GM18867 (cell line): ENCODE data around the gene CDH23.

Experiments used
- ATAC-seq: cut with Tn5 transposase; IDR thresholded peaks from one replicate; pipeline ENCODE4 v1.9.1; 2021; ENCODE audit warnings: mild to moderate bottlenecking, moderate library complexity; ENCODE audit not compliant: unreplicated experiment

CDH23 gene

DNA sequence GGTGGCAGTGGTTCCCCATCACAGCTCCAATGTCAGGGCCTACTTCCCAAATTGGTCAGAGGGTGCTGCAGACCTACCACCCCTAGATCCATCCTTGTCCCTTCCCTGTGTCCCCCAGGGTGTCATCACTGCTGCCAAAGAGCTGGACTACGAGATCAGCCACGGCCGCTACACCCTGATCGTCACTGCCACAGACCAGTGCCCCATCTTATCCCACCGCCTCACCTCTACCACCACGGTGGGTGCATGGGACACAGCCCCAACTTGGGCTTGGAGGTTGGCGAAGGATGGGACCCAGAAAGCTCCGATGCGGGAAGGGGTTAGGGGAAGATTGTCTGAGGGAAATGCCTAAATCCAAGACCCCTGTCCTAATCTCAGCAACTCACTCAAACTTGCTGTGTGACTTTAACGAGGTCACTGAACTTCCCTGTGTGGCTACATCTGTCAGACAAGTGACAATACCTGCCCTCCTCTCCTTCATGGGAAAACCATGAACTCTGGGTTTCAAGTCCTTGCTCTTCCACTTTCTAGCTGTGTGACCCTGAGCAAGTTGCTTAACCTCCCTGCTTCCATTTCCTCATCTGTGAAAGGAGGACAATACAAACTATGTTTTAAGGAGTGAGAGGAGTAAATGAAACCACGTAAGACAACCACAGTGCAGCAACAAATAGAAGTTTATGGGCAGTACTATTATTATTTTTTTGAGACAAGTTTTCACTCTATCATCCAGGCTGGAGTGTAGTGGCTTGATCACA lies 381.5 kb downstream of the CDH23 start:
- no peak for ATAC-seq

DNA sequence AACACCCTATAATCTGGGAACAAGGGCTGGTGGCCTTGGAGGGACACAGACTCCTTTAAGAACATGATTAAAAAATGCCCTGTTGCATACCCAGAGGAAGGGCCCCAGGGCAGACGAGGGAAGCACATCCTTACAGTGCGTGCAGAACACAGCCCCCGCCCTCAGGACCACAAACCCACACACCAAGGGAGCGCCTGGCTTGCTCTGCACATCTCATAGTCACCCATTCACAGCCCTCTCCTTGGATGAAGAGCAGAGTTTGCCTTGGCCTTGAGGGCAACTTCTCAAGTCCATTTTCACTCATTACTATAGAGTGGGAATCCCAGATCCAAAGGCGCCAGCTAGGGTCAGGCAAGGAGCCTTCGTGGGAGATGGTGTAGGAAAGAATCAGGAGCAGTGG lies 382.9 kb downstream of the CDH23 start:
- ATAC-seq: no peak

DNA sequence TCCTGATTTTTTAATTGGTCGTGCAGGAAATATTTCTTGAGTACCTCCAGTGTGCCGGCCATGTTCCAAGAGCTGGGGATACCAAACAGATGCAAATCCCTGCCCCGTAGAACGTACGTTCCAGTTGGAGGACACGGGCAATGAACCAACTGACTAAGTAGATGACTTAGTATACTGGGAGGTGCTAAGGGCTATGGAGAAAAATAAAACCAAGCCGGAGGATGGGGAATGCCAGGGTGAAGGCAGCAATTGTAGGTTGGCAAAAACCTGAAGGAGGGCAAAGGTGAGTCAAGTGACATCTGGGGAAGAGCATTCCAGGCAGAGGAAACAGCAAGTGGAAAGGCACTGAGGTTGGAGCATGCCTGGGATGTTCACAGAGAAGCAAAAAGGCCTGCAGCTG lies 383.4 kb downstream of the CDH23 start:
- no peak for ATAC-seq

DNA sequence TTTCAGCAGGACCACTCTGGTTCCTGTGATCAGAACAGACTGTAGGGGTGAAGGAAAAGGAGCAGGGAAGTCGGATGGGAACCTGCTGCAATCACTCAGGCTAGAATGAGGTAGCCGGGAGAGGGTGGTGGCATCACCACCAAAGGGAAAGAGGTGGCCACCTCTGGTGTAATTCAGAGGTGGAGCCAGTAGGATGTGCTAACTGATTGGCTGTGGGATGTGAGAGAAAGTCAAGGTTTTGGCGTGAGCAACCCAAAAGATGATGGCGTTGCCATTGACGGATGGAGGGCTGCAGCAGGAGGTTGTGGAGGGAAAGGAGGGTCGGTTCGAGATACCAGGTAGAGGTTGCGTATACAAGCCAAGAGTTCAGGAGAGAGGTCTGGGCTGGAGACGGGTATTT lies 384.0 kb downstream of the CDH23 start:
- no peak for ATAC-seq

DNA sequence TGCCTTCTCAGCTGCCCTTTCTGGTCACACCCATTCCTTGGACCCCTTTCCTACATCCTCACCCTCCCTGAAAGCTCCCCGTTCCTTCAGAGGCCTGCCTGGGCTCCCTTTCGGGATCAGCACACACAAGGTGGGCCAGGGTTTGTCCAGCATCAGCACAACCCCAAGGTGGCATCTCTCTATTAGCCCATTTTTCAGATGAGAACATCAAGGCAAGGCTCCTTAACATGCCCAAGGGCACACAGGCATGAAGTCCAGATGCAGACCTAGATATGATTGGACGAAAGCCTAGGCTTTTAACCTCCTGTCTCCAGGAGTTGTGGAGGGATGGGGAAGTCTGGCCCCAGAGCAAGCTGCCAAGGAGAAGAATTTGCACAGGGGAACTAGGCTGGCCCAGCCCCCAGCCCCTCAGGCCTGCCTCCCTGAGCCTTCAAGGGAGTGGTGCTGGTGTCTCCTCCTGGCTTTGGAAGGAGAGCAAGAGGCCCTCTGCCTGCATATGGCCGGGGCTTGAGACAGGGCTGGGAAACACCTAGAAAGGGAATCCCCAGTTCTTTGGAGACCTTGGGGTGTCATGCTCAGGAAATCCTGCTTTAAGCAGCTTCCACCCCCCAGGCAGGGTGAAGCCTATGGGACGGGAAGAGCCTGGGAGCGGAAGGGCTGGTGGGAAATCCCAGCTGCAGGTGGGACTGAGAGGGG lies 385.6 kb downstream of the CDH23 start:
- no peak for ATAC-seq

DNA sequence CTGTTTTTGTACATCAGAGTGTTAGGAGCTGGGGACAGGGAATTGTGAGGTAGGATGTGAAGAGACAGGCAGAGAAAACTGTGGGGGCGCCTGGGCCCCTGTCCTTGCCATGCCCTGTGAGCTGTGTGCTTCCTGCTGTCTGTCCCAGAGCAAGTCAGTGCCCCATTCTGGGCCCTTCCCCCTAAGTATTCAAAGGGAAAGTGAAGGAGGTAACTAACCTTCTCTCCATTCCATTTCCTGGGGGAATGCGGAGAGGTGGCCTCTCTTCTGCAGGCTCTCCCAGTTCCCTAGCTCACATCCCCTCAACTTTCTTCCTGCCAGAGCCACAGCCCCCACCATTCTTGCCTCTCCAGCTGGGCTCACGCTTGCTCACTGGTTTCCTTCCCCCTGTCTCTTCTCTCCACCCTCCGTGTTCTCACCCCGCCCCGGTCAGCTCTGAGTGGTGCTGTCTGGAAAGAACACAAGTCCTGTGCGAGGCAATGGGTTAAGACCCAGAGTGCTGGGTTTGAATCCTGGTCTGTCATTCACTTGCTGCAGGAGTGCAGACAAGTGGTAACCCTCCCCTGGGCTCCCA lies 386.3 kb downstream of the CDH23 start:
- no peak for ATAC-seq

DNA sequence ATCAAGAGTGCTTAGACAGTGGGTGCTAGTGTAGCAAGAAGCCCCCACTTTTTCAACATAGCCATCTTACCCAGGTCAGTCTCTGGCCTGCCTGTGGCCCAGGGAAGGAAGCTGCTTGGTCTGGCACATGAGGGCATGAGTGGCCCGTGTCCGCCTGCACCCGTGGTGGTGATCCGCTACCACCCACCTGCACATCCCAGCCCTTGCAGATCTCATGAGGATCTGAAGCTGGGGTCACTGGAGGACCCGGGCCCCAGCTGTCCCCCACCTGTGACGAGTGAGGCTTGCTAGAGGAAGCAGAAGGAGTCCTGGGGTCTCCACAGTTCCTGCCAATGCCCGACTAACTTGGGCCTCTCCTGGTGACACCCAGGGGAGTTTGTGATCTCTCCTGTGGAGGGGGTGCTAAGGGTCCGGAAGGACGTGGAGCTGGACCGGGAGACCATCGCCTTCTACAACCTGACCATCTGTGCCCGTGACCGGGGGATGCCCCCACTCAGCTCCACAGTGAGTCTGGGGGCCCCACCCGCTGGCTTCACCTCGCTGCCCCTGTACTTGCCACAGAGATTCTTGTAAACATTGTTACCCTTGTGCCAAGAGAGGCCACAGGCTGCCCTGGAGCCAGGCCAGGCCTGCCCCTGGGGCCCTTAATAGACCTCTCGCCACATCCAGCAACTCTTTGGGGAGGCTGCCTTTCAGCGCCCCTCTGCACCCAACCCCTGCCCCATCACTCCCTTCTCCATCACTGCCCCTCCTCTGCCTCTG lies 387.4 kb downstream of the CDH23 start:
- ATAC-seq: no peak

DNA sequence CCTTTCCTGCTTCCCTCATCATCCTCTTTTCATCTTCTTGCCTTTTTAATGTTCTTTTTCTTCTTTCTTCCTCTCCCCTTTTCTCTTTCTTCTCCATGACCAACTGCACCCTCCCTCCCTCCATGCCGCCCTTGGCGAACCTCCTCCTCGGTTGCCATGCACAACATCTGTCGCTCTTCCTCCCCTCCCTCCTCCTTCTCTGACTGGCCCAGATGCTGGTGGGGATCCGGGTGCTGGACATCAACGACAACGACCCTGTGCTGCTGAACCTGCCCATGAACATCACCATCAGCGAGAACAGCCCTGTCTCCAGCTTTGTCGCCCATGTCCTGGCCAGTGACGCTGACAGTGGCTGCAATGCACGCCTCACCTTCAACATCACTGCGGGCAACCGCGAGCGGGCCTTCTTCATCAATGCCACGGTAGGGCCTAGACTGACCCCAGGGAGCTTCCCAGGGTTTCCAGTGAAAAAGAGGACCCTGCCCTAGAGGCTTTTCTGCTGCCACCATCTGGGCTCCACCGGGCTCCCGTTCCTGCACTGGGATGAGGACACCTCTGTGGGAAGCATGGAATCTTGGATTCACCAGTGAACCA lies 388.1 kb downstream of the CDH23 start:
- ATAC-seq: no peak

DNA sequence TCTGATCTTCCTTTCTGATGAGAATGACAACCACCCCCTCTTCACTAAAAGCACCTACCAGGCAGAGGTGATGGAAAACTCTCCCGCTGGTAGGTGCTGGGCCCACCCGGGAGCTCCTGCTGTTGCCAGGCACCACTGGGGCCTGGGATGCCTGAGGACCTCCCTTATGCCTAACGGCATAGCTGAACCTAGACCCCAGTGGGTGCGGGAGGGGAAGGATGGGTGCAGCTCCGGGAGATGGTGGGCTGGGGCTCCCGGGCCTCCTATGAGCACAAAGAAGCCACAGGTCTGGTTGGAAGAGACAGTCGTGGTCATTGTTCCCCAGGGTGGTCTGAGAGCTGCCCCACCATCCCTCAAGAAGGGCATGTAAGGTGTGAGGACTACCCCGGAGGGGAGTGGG lies 392.2 kb downstream of the CDH23 start:
- ATAC-seq: no peak

DNA sequence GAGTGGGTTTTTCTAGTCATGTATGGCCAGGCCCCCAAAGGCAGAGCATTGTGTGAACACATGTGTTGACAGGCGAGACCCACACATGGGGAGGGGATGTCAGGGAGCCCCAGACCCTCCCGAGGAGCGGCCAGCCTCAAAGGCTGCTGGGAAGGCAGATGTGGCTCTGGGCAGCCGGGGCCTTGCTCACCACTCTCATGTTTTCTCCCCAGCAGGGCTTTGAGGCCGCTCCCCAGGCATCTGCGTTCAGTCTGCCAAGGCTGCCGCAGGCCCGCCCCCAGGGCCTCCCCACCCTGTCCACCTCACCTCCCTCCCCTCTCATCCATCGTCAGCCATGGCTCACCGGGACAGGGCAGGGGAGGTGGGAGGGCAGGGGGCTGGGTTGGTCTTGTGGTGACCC lies 393.2 kb downstream of the CDH23 start:
- ATAC-seq: no peak

DNA sequence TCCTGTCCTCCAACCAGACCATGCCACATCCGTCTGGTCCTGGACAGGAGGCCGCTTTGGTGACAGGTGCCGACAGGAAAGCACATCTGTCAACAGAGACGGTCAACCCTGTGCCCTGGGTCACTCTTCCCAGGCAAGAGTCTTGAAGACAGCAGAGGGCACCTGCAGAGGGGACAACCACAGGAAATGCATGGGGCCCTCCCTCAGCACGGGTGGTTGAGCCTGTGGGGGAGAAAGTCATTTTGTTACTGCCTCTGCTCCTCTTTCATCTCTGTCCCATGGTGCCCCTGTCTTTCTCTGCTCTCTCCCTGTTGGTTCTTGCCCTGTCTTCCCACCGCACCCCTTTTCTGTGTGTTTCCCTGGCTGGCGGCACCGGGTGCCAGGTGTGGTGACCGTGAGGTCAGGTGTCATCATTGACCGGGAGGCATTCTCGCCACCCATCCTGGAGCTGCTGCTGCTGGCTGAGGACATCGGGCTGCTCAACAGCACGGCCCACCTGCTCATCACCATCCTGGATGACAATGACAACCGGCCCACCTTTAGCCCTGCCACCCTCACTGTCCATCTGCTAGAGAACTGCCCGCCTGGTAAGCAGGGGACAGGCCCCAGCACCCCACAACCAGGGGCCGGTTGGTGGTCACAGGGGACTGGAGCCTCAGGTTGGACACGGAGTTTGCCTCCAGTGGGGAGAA lies 394.2 kb downstream of the CDH23 start:
- ATAC-seq: no peak

DNA sequence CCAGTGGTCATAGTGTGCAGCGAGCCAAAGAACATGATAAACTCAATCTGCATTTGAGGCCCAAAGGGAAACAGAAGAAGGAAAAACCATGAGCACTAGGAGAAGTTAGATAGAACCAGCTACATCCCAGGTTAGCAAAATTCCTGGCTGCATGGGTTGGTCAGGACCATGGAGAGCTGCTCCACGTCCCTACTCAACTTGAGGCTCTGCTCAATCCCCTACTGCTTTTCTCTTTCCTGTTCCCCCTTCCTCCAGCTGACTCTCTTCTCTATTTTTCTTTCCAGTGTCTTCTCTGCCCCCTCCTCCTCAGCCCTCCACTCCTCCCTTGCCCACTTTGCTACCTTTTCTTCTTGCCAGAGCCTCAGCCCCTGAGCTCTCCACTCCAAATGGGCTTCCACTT lies 398.5 kb downstream of the CDH23 start:
- ATAC-seq: no peak

DNA sequence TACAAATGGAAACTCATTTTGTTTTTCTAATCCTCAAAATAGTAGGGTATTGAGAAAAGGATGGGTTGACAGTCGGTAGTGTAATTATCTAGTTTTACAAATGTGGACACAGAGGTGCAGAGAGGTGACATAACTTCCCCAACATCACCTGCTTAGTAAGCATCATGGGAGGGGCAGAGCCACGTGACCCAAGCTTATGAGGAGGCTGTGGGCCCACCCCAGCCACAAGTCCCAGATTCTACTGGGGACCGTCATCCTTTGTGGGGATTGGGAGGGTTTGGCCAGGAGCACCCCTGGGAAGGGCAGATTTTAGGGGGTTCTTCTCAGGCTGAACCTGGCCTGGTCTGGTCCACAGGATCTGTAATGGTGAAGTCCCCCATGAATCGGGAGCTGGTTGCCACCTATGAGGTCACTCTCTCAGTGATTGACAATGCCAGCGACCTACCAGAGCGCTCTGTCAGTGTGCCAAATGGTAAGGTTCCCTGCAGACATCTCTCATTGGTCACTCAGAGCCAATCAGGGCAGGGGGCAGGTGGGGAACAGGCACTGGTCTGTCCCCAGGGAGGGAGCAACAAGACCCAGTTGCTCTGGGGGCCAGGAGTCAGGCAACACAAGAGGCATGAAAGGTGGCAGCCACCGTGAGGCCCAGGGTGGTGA lies 400.2 kb downstream of the CDH23 start:
- ATAC-seq: no peak

DNA sequence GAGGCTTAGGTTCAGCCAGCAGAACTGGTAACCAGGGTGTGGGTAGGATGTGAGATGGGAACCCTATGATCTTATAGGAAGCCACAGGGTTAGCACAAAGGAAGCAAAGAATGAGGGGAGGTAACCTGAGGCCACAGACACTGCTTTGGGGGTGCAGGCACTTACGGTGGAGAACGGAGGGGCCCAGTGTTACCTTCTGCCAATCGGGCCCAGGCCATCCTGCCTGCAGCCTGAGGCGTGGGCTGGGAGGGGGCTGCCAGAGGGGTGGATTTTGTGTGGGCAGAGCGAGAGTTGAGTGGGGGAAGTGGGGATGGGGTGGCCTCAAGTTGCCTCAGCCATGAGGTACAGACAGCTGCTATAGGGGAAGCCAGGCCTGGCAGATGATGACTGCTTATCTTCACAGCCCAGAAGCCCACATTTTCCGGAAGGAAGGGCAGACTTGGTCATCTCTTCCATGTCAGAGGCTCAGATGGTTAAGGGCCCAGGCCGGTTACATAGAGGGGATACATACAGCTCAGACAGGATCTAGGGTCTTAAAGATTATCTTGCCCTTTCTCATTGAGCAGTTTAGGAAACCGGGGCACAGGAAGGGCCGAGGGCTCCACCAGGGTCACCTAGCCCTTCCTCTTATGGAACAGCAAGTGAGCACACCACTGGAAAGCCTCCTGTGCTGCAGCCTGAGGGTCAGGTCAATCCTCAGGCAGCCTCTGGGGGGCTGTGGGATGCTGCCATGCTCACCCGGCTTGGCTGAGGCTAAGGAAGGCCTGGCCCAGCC lies 401.0 kb downstream of the CDH23 start:
- ATAC-seq: no peak

DNA sequence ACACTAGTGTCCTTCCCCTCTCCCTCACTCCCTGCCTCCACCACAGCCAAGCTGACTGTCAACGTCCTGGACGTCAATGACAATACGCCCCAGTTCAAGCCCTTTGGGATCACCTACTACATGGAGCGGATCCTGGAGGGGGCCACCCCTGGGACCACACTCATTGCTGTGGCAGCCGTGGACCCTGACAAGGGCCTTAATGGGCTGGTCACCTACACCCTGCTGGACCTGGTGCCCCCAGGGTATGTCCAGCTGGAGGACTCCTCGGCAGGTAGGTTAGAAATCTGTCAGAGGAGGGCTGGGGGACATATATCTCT lies 401.5 kb downstream of the CDH23 start:
- ATAC-seq: no peak

DNA sequence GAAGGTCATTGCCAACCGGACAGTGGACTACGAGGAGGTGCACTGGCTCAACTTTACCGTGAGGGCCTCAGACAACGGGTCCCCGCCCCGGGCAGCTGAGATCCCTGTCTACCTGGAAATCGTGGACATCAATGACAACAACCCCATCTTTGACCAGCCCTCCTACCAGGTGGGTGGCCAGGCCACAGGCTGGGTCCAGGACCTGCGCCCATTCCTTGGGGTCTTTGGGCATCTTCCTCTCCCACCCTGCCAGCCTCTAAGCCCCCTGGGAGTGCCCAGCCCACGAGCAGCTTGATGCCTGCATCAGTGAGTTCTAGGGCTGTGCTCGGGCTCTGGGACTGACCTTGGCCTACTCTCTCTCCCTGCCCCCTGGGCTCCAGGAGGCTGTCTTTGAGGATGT lies 402.4 kb downstream of the CDH23 start:
- no peak for ATAC-seq

DNA sequence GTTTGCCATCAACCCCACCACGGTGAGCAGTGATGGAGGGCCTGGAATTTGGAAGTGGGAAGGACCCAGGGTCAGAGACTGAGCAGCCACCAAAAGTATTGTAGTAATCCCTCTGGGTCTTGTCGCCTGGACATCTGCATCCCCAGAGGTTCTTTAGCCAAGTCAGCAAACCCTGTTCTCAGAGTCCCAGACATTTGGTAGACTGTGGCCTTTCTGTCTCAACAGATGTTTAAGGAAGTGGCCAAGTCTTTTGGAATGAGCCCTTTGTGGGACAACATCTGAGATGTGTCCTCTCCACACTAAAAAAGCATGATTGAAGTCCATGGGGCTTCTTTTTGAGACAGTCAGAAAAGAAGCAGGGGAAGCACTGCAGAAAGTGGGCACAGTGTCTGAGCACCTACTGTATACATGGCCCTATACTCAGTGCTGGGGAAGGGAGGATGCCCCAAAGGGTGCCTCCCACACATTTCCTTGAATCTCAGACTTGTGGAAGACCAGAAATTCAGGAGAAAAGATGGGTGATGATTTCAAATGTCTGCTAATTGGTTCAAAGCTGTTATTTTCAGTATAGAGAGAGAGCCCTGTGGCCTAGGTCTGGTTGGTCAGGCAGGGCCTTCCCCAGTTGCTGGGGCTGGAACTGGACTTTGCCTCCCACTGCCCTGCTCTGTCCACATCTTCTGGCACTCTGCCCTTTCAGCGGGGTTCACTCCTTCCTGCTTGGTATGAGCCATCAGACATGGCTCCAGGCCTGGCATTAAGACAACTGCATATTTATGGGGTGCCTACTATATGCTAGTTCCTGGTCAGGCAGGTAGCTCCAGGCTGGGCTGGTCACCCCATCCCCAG lies 403.1 kb downstream of the CDH23 start:
- no peak for ATAC-seq

DNA sequence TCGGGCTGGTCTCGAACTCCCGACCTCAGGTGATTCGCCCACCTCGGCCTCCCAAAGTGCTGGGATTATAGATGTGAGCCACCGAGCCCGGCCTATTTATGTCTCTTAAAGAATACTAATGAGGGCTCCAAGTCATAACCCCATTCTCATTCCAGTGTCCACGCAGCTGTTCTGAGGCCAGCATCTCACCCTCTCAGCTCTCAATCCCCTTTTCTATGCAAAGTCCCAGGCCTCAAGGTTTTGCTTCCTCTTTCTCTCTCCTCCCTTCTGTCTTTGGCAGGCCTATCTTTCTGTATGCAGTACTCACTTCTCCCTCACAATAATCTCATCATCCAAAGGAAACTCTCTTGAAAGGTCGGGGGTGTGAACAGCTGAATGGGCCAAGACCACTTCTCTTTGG lies 404.6 kb downstream of the CDH23 start:
- ATAC-seq: peak; percentile 85

DNA sequence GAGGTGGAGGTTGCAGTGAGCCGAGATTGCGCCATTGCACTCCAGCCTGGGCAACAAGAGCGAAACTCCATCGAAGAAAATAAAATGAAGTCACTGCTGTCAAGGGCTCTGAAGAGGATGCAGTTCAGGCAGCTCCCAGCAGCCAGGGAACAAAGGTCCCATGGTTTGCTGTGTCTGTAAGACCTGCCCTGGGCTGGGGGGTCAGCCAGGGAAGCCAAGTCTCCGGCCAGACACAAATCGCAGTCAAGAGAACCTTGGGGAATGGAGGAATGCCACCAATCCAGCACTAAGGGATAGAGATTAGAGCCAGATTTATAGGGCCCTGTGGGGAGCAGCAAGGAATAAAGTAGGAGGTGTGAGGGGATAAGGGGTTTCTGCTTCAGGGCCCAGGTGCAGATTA lies 405.5 kb downstream of the CDH23 start:
- ATAC-seq: no peak
